Body of pancreas (tissue), 4 donors: ENCODE data around the gene SEPSECS.

Experiments used
- CTCF ChIP-seq, 7 experiments: fragments of 450-650 bp in 4 of 7; fragments of 200-600 bp in 3 of 7; sonication (generic) in 3 of 7; IDR thresholded peaks; one replicate each; pipeline ENCODE4 v1.5.1; 2016 to 2019; ENCODE audit warnings: antibody characterized with exemption in 7 of 7
- POLR2A ChIP-seq, 3 donors: fragments of 450-650 bp; IDR thresholded peaks; one replicate each; pipeline ENCODE4 v1.6.1; 2016; ENCODE audit warnings: antibody characterized with exemption in 3 of 3, mild to moderate bottlenecking in 2 of 3

DNA sequence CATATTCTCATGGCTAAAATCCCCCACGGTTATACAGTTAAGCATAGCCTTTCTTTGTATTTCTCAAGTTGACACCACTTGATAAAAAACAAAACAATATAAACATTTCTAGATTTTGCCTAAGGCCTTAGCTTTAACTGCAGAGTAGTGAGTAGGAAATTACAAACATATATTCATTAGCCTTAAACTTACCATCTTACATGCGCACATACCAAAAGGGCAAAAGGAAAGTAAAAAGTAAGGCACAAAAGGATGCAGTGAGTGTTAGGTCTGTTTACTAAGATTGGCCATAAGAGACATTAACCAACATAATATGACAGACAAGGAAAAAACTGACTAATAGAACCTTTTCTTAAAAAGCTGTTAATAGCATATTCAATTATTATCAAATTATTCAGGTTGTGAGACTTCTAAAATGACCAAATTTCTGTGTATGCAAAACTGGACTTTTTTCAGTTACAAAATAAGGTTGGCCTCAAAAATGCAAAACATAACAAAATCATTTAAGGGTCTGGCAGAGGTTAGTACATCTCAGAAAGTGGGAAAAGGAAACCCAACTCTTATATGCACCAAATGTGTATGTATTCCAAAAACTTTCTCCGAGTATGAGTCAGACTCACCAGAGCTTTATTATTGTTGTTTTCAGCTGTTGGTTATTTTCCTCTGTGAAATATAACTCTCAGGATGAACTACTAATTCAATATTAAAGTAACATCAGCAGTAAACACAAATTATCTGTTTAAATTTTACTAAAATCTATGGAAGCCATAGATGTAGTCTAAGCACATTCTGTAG is 39.9 kb downstream of the SEPSECS start:
- TF ChIP-seq CTCF (IDR thresholded peaks at IDR 0.05) (no peak), POLR2A (IDR thresholded peaks at IDR 0.05) (no peak)
